GM18861 (cell line): ENCODE data around the gene DLG2.
"Not testable (repeated sequence)": the region's sequence is repeated elsewhere in the genome, so short reads cannot be mapped to it uniquely, and the experiment has no call there.

ENCODE experiments used
- ATAC-seq: cut with Tn5 transposase; IDR thresholded peaks from one replicate; pipeline ENCODE4 v1.9.1; 2021; ENCODE audit not compliant: unreplicated experiment

Gene DLG2

GRCh38 chr11:83639995-83640758 is 1987.0 kb downstream of the DLG2 start:
- ATAC-seq = no peak

- no peak for ATAC-seq
Observed at GRCh38 chr11:83635166-83635565, 1992.0 kb downstream of the DLG2 start.

- ATAC-seq = no peak
Observed at GRCh38 chr11:83630211-83630610, 1996.9 kb downstream of the DLG2 start.

- ATAC-seq = no peak
Observed at GRCh38 chr11:83629775-83630174, 1997.4 kb downstream of the DLG2 start.

GRCh38 chr11:83628622-83629355 is 1998.4 kb downstream of the DLG2 start:
- no peak for ATAC-seq

- ATAC-seq = no peak
Observed at GRCh38 chr11:83625336-83625735, 2001.8 kb downstream of the DLG2 start.

- ATAC-seq = no peak
Observed at GRCh38 chr11:83617671-83618070, 2009.5 kb downstream of the DLG2 start.

- ATAC-seq = peak; percentile 22
Observed at GRCh38 chr11:83613767-83614121, 2013.4 kb downstream of the DLG2 start.

- ATAC-seq = peak; percentile 96
Observed at GRCh38 chr11:83612891-83613766, 2014.0 kb downstream of the DLG2 start.

- ATAC-seq = no peak
Observed at GRCh38 chr11:83611600-83611999, 2015.5 kb downstream of the DLG2 start.

- ATAC-seq = no peak
Observed at GRCh38 chr11:83611031-83611430, 2016.1 kb downstream of the DLG2 start.

GRCh38 chr11:83609191-83609590 is 2018.0 kb downstream of the DLG2 start:
- ATAC-seq = no peak

- ATAC-seq = no peak
Observed at GRCh38 chr11:83608571-83608970, 2018.6 kb downstream of the DLG2 start.

GRCh38 chr11:83601914-83602527 is 2025.1 kb downstream of the DLG2 start:
- ATAC-seq = no peak

GRCh38 chr11:83601201-83601913 is 2025.8 kb downstream of the DLG2 start:
- no peak for ATAC-seq

GRCh38 chr11:83600661-83601060 is 2026.5 kb downstream of the DLG2 start:
- ATAC-seq = no peak

- ATAC-seq = no peak
Observed at GRCh38 chr11:83599066-83599465, 2028.1 kb downstream of the DLG2 start.

GRCh38 chr11:83587797-83588196 is 2039.3 kb downstream of the DLG2 start:
- not testable (repeated sequence) for ATAC-seq

- ATAC-seq = peak; percentile 99
Observed at GRCh38 chr11:83583757-83584366, 2043.3 kb downstream of the DLG2 start.

GRCh38 chr11:83574519-83574918 is 2052.6 kb downstream of the DLG2 start:
- no peak for ATAC-seq
